ENCODE results near the gene AK4. TPM values are rescaled to one million over a fixed set of nuclear protein-coding genes. Genes with fewer than 3 reads are reported as not detected.
A peak's percentile ranks its signal among the peaks of the same experiment; 100 is the strongest.

The AK4 gene
- total RNA-seq, 1 donor, result 0.86 TPM

- DNase-seq (ENCODE audit: low read depth), result peak; percentile 92
- no peak overlapping the region for H3K4me3 ChIP-seq (ENCODE audit: low read depth, low read length)
- TF ChIP-seq CTCF (IDR thresholded peaks at IDR 0.05; ENCODE audit: insufficient read depth, low read depth, low read length), result no peak
These were observed 99.7 kb downstream of the AK4 start for GRCh38 chr1:65247419-65248359.

GRCh38 chr1:65250826-65251225 lies 102.8 kb downstream of the AK4 start:
- no peak overlapping the region for H3K4me3 ChIP-seq (ENCODE audit: low read depth, low read length)
- no peak for TF ChIP-seq CTCF (IDR thresholded peaks at IDR 0.05; ENCODE audit: insufficient read depth, low read depth, low read length)
- peak; percentile 56 for DNase-seq (ENCODE audit: low read depth)

GRCh38 chr1:65253800-65254319 lies 105.9 kb downstream of the AK4 start:
- DNase-seq (ENCODE audit: low read depth), result peak; percentile 29
- no peak for TF ChIP-seq CTCF (IDR thresholded peaks at IDR 0.05; ENCODE audit: insufficient read depth, low read depth, low read length)
- H3K4me3 ChIP-seq (ENCODE audit: low read depth, low read length), result peak overlapping the region; percentile 44

- no peak for TF ChIP-seq CTCF (IDR thresholded peaks at IDR 0.05; ENCODE audit: insufficient read depth, low read depth, low read length)
- DNase-seq (ENCODE audit: low read depth), result peak; percentile 50
- H3K4me3 ChIP-seq (ENCODE audit: low read depth, low read length), result peak overlapping the region; percentile 58
These were observed 106.5 kb downstream of the AK4 start for GRCh38 chr1:65254320-65255034.

GRCh38 chr1:65255035-65255655 lies 107.1 kb downstream of the AK4 start:
- peak overlapping the region; percentile 58 for H3K4me3 ChIP-seq (ENCODE audit: low read depth, low read length)
- peak; percentile 17 for DNase-seq (ENCODE audit: low read depth)
- no peak for TF ChIP-seq CTCF (IDR thresholded peaks at IDR 0.05; ENCODE audit: insufficient read depth, low read depth, low read length)

- TF ChIP-seq CTCF (IDR thresholded peaks at IDR 0.05; ENCODE audit: insufficient read depth, low read depth, low read length), result no peak
- peak overlapping the region; percentile 58 for H3K4me3 ChIP-seq (ENCODE audit: low read depth, low read length)
These were observed 107.7 kb downstream of the AK4 start for GRCh38 chr1:65255656-65256050.

More at GRCh38 chr1:65255656-65256050, 107.7 kb downstream of the AK4 start:
- no peak for DNase-seq (ENCODE audit: low read depth)

All from fibroblast of villous mesenchyme (primary cell).